Adrenal gland (tissue), 12 donors: ENCODE results near the gene SREBF2. TPM values are rescaled to one million over a fixed set of nuclear protein-coding genes. Genes with fewer than 3 reads are reported as not detected.

Experiments used
- DNase-seq, 7 donors: peaks; one replicate each; pipeline ENCODE4 v3.0.0-alpha.2; 2019 to 2020
- H3K27ac ChIP-seq, 5 donors: fragments of 200-600 bp; sonication (generic) in 4 of 5; 1 replicate in 3 of 5; 2 replicates in 2 of 5; pipeline versions ENCODE4 v1.5.1 to v1.8.0; 2016 to 2020; ENCODE audit warnings: mild to moderate bottlenecking in 1 of 5
- H3K27me3 ChIP-seq: fragments of 200-600 bp; 2 replicates; pipeline ENCODE4 v1.8.0; 2021
- H3K36me3 ChIP-seq, 2 donors: fragments of 200-600 bp; replicated peaks in 1 of 2; 1 replicate in 1 of 2; 2 replicates in 1 of 2; pipeline versions ENCODE4 v1.5.1 to v1.8.0; 2018 to 2022
- H3K4me1 ChIP-seq, 2 donors: fragments of 200-600 bp; replicated peaks in 1 of 2; 1 replicate in 1 of 2; 2 replicates in 1 of 2; pipeline versions ENCODE4 v1.5.1 to v1.8.0; 2018 to 2021
- H3K4me3 ChIP-seq, 4 donors: fragments of 200-600 bp; sonication (generic) in 3 of 4; one replicate each; pipeline ENCODE4 v1.5.1; 2016 to 2018
- H3K9me3 ChIP-seq, 3 donors: fragments of 200-600 bp; sonication (generic) in 1 of 3; replicated peaks in 1 of 3; 1 replicate in 2 of 3; 2 replicates in 1 of 3; pipeline versions ENCODE4 v1.5.1 to v1.8.0; 2016 to 2021
- POLR2A ChIP-seq, 2 donors: fragments of 450-650 bp; IDR thresholded peaks; one replicate each; pipeline ENCODE4 v1.6.1; 2017; ENCODE audit warnings: antibody characterized with exemption in 2 of 2, mild to moderate bottlenecking in 2 of 2, moderate library complexity in 1 of 2
- WGBS, 4 donors: extraction: QIAGEN DNeasy Blood & Tissue Kit in 2 of 4; methylation state at CpG; one replicate each; pipeline versions ENCODE4 v1.1.5 to v1.1.7; 2013 to 2017; 5-methylcytosine and 5-hydroxymethylcytosine counted together
- intact Hi-C, 2 donors: fragments of 100-400 bp; cut with DNase I; formaldehyde crosslinking; loops; one replicate each; pipeline versions ENCODE4 v1.14.1 to v1.15.0; 2022 to 2023
- polyA plus RNA-seq, 3 donors: library from polyadenylated mRNA; stranded (reverse); fragments of 200-250 nt in 2 of 3; fragments of 350-450 nt in 1 of 3; fragmentation: Illumina TruSeq in 1 of 3; extraction: RNeasy Lipid Tissue Mini Kit (QIAGEN cat#74804) in 1 of 3; gene quantifications; one replicate each; pipeline ENCODE4 v1.2.3, GENCODE V29; 2013 to 2014
- total RNA-seq, 9 donors: library from RNA; depleted of rRNA in 4 of 9; stranded (reverse); fragments of >200 nt in 4 of 9; fragments of 120-200 nt in 1 of 9; fragmentation: NEBNext Ultra II Directional in 1 of 9; extraction: Animal tissue kit (Norgen Biotek cat#: 25700) in 1 of 9; gene quantifications; one replicate each; pipeline versions ENCODE4 v1.1.0 to v1.2.4, GENCODE V29; 2013 to 2023
- TF ChIP-seq, protein P1 (sequence below), 6 experiments: fragments of 450-650 bp in 4 of 6; fragments of 200-600 bp in 2 of 6; sonication (generic) in 1 of 6; IDR thresholded peaks; 1 replicate in 5 of 6; 2 replicates in 1 of 6; pipeline versions ENCODE4 v1.5.1 to v1.8.0; 2016 to 2021; ENCODE audit warnings: antibody characterized with exemption in 6 of 6, mild to moderate bottlenecking in 2 of 6, moderate library complexity in 1 of 6
- donor health status: healthy with polysubstance abuse.
- donor health status: Bipolar disorder and iron deficiency.
- donor health status: DM: yes; HTN: yes; CAD: no.
- donor health status: DM: no; HTN: no; CAD: no.
- donor health status: DM: no; HTN: no; CAD: no.
- donor health status: DM: yes; HTN: yes; CAD: no.

SREBF2 gene
- total and polyA plus RNA-seq, 12 donors: 67.5 to 263 (median 149) TPM

DNA sequence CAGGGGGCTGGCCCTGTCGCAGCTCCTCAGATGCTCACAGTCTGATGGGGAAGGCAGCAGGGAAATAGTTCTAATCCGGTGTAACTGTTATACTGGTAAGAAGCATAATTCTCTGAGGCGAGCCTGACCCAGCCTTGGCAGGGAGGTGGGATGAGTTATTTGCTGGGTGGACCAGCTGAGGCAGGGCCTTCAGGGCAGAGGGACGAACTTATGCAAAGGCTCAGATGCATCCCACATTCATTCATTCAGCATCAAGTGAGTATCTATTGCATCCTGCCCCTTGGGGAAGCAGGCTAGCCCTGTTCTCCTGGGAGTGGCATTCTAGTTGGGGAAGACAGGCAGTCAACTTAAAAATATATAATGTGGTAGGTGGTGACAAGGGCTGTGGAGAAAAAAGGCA is 13.6 kb upstream of the SREBF2 start:
- intact Hi-C loops: no loop called here
- Histone ChIP-seq H3K4me3 (no peak overlapping the region), H3K27ac (peak overlapping the region; percentile 77 to 94 (median 89)), H3K27me3 (no peaks in the 10 kb centered on the region), H3K9me3 (no peaks in the 10 kb centered on the region), H3K4me1 (peaks cover 23 to 33% of the 10 kb centered on the region in 2 donors), H3K36me3 (peaks cover 0 to 3% of the 10 kb centered on the region in 2 donors)
- TF ChIP-seq POLR2A (IDR thresholded peaks at IDR 0.05): no peak
- TF ChIP-seq, protein P1, sequence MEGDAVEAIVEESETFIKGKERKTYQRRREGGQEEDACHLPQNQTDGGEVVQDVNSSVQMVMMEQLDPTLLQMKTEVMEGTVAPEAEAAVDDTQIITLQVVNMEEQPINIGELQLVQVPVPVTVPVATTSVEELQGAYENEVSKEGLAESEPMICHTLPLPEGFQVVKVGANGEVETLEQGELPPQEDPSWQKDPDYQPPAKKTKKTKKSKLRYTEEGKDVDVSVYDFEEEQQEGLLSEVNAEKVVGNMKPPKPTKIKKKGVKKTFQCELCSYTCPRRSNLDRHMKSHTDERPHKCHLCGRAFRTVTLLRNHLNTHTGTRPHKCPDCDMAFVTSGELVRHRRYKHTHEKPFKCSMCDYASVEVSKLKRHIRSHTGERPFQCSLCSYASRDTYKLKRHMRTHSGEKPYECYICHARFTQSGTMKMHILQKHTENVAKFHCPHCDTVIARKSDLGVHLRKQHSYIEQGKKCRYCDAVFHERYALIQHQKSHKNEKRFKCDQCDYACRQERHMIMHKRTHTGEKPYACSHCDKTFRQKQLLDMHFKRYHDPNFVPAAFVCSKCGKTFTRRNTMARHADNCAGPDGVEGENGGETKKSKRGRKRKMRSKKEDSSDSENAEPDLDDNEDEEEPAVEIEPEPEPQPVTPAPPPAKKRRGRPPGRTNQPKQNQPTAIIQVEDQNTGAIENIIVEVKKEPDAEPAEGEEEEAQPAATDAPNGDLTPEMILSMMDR (IDR thresholded peaks at IDR 0.05): no peak
- WGBS, 4 donors: 54 to 64% (median 63%) methylated on average over 3 to 4 of the region's 4 CpGs
- DNase-seq: no peak

DNA sequence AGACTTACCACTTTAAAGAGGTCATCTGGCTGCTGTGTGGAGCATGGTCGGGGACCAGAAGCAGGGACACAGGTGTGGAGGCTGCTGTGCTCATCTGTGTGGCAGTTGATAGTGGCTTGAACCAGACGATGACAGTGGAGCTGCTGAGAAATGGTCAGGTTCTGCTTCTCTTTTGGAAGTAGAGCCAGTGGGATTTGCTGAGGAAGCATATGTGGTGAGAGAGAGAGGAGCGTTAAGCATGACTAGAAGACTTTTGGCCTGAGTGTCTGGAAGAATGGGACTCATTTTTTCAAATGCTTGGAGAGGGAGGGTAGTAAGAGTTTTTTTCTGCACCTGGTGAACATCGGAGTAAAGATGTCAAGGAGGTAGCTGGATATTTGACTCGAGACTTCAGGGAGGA is 12.5 kb upstream of the SREBF2 start:
- no peak overlapping the region for H3K4me3 ChIP-seq
- 70 to 84% (median 83%) methylated on average over 5 of the region's 5 CpGs for WGBS, 4 donors
- no peaks in the 10 kb centered on the region for H3K27me3 ChIP-seq
- no peak for DNase-seq
- H3K9me3 ChIP-seq: no peaks in the 10 kb centered on the region
- no peak for TF ChIP-seq POLR2A (IDR thresholded peaks at IDR 0.05)
- TF ChIP-seq, protein P1 (IDR thresholded peaks at IDR 0.05): no peak
- peak overlapping the region in 2 of 5 donors; percentile 3 to 24 for H3K27ac ChIP-seq
- intact Hi-C loops: loop anchor here (5.0 kb wide), 2 partner anchors 122 to 127 kb away; partner anchors contain the start of gene CENPM (in 1 of the 2)
- H3K36me3 ChIP-seq: peaks cover 0 to 3% of the 10 kb centered on the region in 2 donors
- H3K4me1 ChIP-seq: peaks cover 30 to 42% of the 10 kb centered on the region in 2 donors

DNA sequence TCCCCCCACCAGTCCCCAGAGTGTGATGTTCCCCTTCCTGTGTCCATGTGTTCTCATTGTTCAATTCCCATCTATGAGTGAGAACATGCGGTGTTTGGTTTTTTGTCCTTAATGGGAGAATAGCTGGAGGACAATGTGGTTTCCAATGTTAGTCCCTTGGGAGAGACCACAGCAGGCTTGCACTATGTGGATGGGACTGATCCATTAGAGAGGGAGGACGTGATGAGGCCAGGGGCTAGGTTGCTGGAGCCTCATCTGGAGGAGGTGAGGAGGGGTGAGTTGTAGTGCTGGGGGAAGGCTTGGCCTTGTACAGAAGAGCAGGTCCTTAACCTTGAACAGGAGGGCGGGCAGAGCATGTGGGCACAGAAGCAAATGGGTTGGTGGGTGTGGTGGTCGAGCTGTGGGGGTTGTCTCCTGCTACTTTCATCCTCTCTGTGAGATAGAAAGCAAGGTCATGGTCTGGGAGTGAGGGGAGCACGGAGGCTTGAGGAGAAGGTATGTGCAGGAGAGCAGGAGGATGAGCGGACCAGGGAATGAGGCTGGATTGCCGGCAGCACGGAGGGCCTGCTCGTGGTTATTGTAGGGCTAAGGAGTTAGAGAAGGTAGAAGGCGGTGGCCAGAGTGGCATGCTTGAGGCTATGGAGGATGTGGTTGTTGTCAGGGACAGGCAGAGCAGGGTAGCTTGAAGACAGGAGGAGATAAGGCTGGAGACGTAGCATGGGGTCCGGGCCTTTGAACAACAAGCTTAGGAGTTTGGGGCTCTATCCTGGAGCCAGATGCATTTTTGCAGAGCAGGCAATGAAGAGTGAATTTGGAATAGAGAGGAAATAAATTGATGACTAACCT is 11.2 kb upstream of the SREBF2 start:
- WGBS, 4 donors: 78 to 83% (median 80%) methylated on average over 12 of the region's 12 CpGs
- TF ChIP-seq, protein P1 (IDR thresholded peaks at IDR 0.05): no peak
- no peak for TF ChIP-seq POLR2A (IDR thresholded peaks at IDR 0.05)
- no peak overlapping the region for H3K4me3 ChIP-seq
- intact Hi-C loops: loop anchor here (5.0 kb wide), 2 partner anchors 121 to 126 kb away; partner anchors contain the start of gene CENPM (in 1 of the 2)
- H3K9me3 ChIP-seq: no peaks in the 10 kb centered on the region
- H3K27ac ChIP-seq: peak overlapping the region in 2 of 5 donors; percentile 70 to 95
- DNase-seq: no peak
- peaks cover 32 to 54% of the 10 kb centered on the region in 2 donors for H3K4me1 ChIP-seq
- H3K27me3 ChIP-seq: no peaks in the 10 kb centered on the region
- no peaks in the 10 kb centered on the region for H3K36me3 ChIP-seq

DNA sequence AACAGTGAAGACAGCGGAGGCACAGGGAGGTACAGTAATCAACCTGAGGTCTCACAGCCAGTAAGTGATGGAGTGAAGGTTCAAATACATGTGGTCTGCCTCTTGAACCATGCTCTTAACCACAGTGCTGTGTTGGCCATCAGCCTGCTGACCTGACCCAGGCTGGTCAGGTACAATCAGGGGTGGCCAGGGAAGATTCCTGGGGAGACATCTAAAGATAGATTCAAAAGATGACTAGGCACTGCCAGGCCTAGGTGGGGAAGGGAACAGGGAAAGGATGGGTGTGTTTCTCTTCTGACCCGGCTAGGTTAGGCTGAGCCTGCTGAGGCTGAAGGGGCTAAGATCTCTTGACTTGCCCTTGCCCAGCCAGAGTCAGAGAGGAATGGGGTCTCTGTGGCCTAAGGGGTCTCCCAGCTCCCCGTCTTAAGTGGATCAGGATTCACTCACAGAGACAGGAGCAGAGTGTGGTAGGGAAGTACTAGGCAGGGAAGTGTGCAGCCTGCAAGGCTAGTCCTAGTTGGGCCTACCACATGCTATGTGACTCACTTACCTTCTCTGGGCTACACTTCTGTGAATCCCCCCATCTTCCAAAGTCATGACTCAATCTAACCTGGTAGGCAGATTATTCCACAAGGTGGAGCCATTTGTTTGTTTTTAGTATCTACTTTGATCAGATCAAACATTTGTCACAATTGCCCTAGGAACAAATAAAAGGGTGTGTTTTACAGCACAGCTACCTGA is 10.4 kb upstream of the SREBF2 start:
- peak in 1 of 7 donors; percentile 30 for DNase-seq
- intact Hi-C loops: loop anchor here (5.0 kb wide), 2 partner anchors 120 to 125 kb away; partner anchors contain the start of gene CENPM (in 1 of the 2)
- Histone ChIP-seq H3K4me1 (peaks cover 34 to 62% of the 10 kb centered on the region in 2 donors), H3K27ac (peak overlapping the region in 3 of 5 donors; percentile 41 to 95 (median 70)), H3K9me3 (no peaks in the 10 kb centered on the region), H3K27me3 (no peaks in the 10 kb centered on the region), H3K4me3 (no peak overlapping the region), H3K36me3 (no peaks in the 10 kb centered on the region)
- no peak for TF ChIP-seq POLR2A (IDR thresholded peaks at IDR 0.05)
- TF ChIP-seq, protein P1 (IDR thresholded peaks at IDR 0.05): peak; percentile 21 to 74 (median 62)
- WGBS, 4 donors: 70 to 81% (median 77%) methylated on average over 3 of the region's 3 CpGs
